ENCODE results near the gene WNT1.

The WNT1 gene

GRCh38 chr12:49012739-49013138 lies 34.6 kb downstream of the WNT1 start:
- no peak for DNase-seq

- no peak for DNase-seq
Observed at GRCh38 chr12:49013428-49013827, 35.3 kb downstream of the WNT1 start.

GRCh38 chr12:49014547-49014946 lies 36.4 kb downstream of the WNT1 start:
- DNase-seq: no peak

- no peak for DNase-seq
Observed at GRCh38 chr12:49015196-49015595, 37.1 kb downstream of the WNT1 start.

GRCh38 chr12:49017891-49018260 lies 39.8 kb downstream of the WNT1 start:
- no peak for DNase-seq

GRCh38 chr12:49018261-49019119 lies 40.4 kb downstream of the WNT1 start, which contains the start of gene PRKAG1:
TSS of gene PRKAG1 (minus strand) at chr12:49018776. CDS start at chr12:49018740, 36 bp downstream.
- peak; percentile 95 for DNase-seq

- DNase-seq: no peak
Observed at GRCh38 chr12:49019120-49019430, 41.0 kb downstream of the WNT1 start.

- no peak for DNase-seq
Observed at GRCh38 chr12:49019443-49020324, 41.6 kb downstream of the WNT1 start.

- DNase-seq: no peak
Observed at GRCh38 chr12:49020441-49020840, 42.3 kb downstream of the WNT1 start.

- no peak for DNase-seq
Observed at GRCh38 chr12:49021292-49021915, 43.3 kb downstream of the WNT1 start.

- DNase-seq: no peak
Observed at GRCh38 chr12:49022558-49023178, 44.5 kb downstream of the WNT1 start.

GRCh38 chr12:49023812-49024211 lies 45.7 kb downstream of the WNT1 start:
- DNase-seq: no peak

GRCh38 chr12:49024543-49024942 lies 46.4 kb downstream of the WNT1 start:
- no peak for DNase-seq

GRCh38 chr12:49025463-49025862 lies 47.3 kb downstream of the WNT1 start:
- no peak for DNase-seq

- no peak for DNase-seq
Observed at GRCh38 chr12:49026101-49026500, 48.0 kb downstream of the WNT1 start.

GRCh38 chr12:49026678-49027480 lies 48.8 kb downstream of the WNT1 start:
- DNase-seq: no peak

GRCh38 chr12:49027846-49028555 lies 49.9 kb downstream of the WNT1 start:
- no peak for DNase-seq

GRCh38 chr12:49028666-49029275 lies 50.6 kb downstream of the WNT1 start:
- no peak for DNase-seq

- no peak for DNase-seq
Observed at GRCh38 chr12:49030119-49030518, 52.0 kb downstream of the WNT1 start.

GRCh38 chr12:49030714-49031572 lies 52.8 kb downstream of the WNT1 start:
- DNase-seq: no peak

All from NCI-H1436 (cell line).